Dendritic cell treated with granulocyte-macrophage colony-stimulating factor and Interleukin-4, amounts not matched to agents 40 ng/mL and 50 ng/mL, for 4 days (primary cell): ENCODE data around the gene GADD45B.
A peak's percentile ranks its signal among the peaks of the same experiment; 100 is the strongest.
"Not testable (repeated sequence)": the region's sequence is repeated elsewhere in the genome, so short reads cannot be mapped to it uniquely, and the experiment has no call there.

Experiments
- H3K27ac Mint-ChIP-seq: one replicate; pipeline ENCODE4 v1.8.0; 2022; ENCODE audit warnings: mild to moderate bottlenecking, mixed read lengths
- H3K27me3 Mint-ChIP-seq: one replicate; pipeline ENCODE4 v1.8.0; 2022; ENCODE audit warnings: mild to moderate bottlenecking, mixed read lengths
- H3K36me3 Mint-ChIP-seq: one replicate; pipeline ENCODE4 v1.8.0; 2022; ENCODE audit warnings: low read depth, mixed read lengths
- H3K4me1 Mint-ChIP-seq: one replicate; pipeline ENCODE4 v1.8.0; 2022; ENCODE audit warnings: low read depth, mixed read lengths
- H3K4me3 Mint-ChIP-seq: one replicate; pipeline ENCODE4 v1.8.0; 2022; ENCODE audit warnings: mild to moderate bottlenecking, moderate library complexity, mixed read lengths
- H3K9me3 Mint-ChIP-seq: one replicate; pipeline ENCODE4 v1.8.0; 2022; ENCODE audit warnings: mixed read lengths
- intact Hi-C: fragments of 100-400 bp; cut with micrococcal nuclease; formaldehyde crosslinking; loops from one replicate; pipeline ENCODE4 v1.15.0; 2022

The GADD45B gene

GRCh38 chr19:2469102-2469914 lies 6.6 kb upstream of the GADD45B start:
- intact Hi-C loops = no loop called here
- Mint-ChIP-seq H3K4me1 (peaks cover 9% of the 10 kb centered on the region), H3K9me3 (no peaks in the 10 kb centered on the region), H3K4me3 (no peak overlapping the region), H3K27ac (no peak overlapping the region), H3K36me3 (no peaks in the 10 kb centered on the region), H3K27me3 (peaks cover 12% of the 10 kb centered on the region)

- Mint-ChIP-seq H3K27me3 (peaks cover 12% of the 10 kb centered on the region), H3K4me1 (peaks cover 10% of the 10 kb centered on the region)
- H3K36me3 Mint-ChIP-seq, H3K27ac Mint-ChIP-seq, H3K4me3 Mint-ChIP-seq, intact Hi-C loops, H3K9me3 Mint-ChIP-seq: not testable (repeated sequence)
These were observed 6.1 kb upstream of the GADD45B start for GRCh38 chr19:2469915-2470200.

GRCh38 chr19:2474232-2475017 lies 1.5 kb upstream of the GADD45B start:
- H3K27me3 Mint-ChIP-seq = peaks cover 10% of the 10 kb centered on the region
- H3K27ac Mint-ChIP-seq = peak overlapping the region; percentile 95
- intact Hi-C loops = loop anchor here (1.0 to 5.0 kb wide), 4 partner anchors 78 to 158 kb away; no protein-coding TSS in a partner anchor
- H3K36me3 Mint-ChIP-seq = peaks cover 30% of the 10 kb centered on the region
- peak overlapping the region; percentile 99 for H3K4me3 Mint-ChIP-seq
- H3K4me1 Mint-ChIP-seq = peaks cover 47% of the 10 kb centered on the region
- H3K9me3 Mint-ChIP-seq = no peaks in the 10 kb centered on the region

GRCh38 chr19:2475018-2475701 lies 767 bp upstream of the GADD45B start:
- Mint-ChIP-seq H3K36me3 (peaks cover 30% of the 10 kb centered on the region), H3K27me3 (peaks cover 8% of the 10 kb centered on the region), H3K9me3 (no peaks in the 10 kb centered on the region), H3K4me3 (peak overlapping the region; percentile 99), H3K27ac (peak overlapping the region; percentile 95), H3K4me1 (peaks cover 44% of the 10 kb centered on the region)
- intact Hi-C loops = loop anchor here (2.0 to 5.0 kb wide), 3 partner anchors 78 to 157 kb away; no protein-coding TSS in a partner anchor

- Mint-ChIP-seq H3K4me1 (peaks cover 44% of the 10 kb centered on the region), H3K36me3 (peaks cover 30% of the 10 kb centered on the region), H3K27me3 (peaks cover 12% of the 10 kb centered on the region), H3K9me3 (no peaks in the 10 kb centered on the region), H3K4me3 (peak overlapping the region; percentile 99), H3K27ac (peak overlapping the region; percentile 95)
- intact Hi-C loops = loop anchor here (5.0 kb wide), 1 partner anchor 156 kb away; no protein-coding TSS in a partner anchor
These were observed 669 bp downstream of the GADD45B start for GRCh38 chr19:2476451-2477140.

- H3K4me3 Mint-ChIP-seq = peak overlapping the region; percentile 99
- peaks cover 30% of the 10 kb centered on the region for H3K36me3 Mint-ChIP-seq
- peaks cover 2% of the 10 kb centered on the region for H3K9me3 Mint-ChIP-seq
- intact Hi-C loops = loop anchor here (5.0 kb wide), 1 partner anchor 155 kb away; no protein-coding TSS in a partner anchor
- H3K27ac Mint-ChIP-seq = peak overlapping the region; percentile 95
- H3K27me3 Mint-ChIP-seq = peaks cover 14% of the 10 kb centered on the region
- H3K4me1 Mint-ChIP-seq = peaks cover 44% of the 10 kb centered on the region
These were observed 1.3 kb downstream of the GADD45B start for GRCh38 chr19:2477141-2477710.

- peaks cover 30% of the 10 kb centered on the region for H3K36me3 Mint-ChIP-seq
- H3K9me3 Mint-ChIP-seq = peaks cover 7% of the 10 kb centered on the region
- H3K27ac Mint-ChIP-seq = peak overlapping the region; percentile 95
- peak overlapping the region; percentile 99 for H3K4me3 Mint-ChIP-seq
- intact Hi-C loops = loop anchor here (2.0 to 5.0 kb wide), 2 partner anchors 17 to 155 kb away; no protein-coding TSS in a partner anchor
- H3K4me1 Mint-ChIP-seq = peaks cover 44% of the 10 kb centered on the region
- H3K27me3 Mint-ChIP-seq = peaks cover 15% of the 10 kb centered on the region
These were observed 1.8 kb downstream of the GADD45B start for GRCh38 chr19:2477732-2478191.

GRCh38 chr19:2478278-2478755 lies 2.4 kb downstream of the GADD45B start:
- Mint-ChIP-seq H3K36me3 (peaks cover 30% of the 10 kb centered on the region), H3K27ac (peak overlapping the region; percentile 95), H3K4me1 (peaks cover 44% of the 10 kb centered on the region), H3K4me3 (peak overlapping the region; percentile 99), H3K27me3 (peaks cover 14% of the 10 kb centered on the region), H3K9me3 (peaks cover 13% of the 10 kb centered on the region)
- intact Hi-C loops = loop anchor here (2.0 to 5.0 kb wide), 2 partner anchors 16 to 154 kb away; no protein-coding TSS in a partner anchor

GRCh38 chr19:2478756-2479555 lies 3.0 kb downstream of the GADD45B start:
- peak overlapping the region; percentile 95 for H3K27ac Mint-ChIP-seq
- H3K27me3 Mint-ChIP-seq = peaks cover 17% of the 10 kb centered on the region
- H3K9me3 Mint-ChIP-seq = peaks cover 16% of the 10 kb centered on the region
- peak overlapping the region; percentile 99 for H3K4me3 Mint-ChIP-seq
- peaks cover 44% of the 10 kb centered on the region for H3K4me1 Mint-ChIP-seq
- intact Hi-C loops = loop anchor here (2.0 to 5.0 kb wide), 2 partner anchors 16 to 153 kb away; no protein-coding TSS in a partner anchor
- peaks cover 30% of the 10 kb centered on the region for H3K36me3 Mint-ChIP-seq

- Mint-ChIP-seq H3K4me1 (peaks cover 44% of the 10 kb centered on the region), H3K4me3 (peak overlapping the region; percentile 99), H3K27me3 (peaks cover 17% of the 10 kb centered on the region), H3K36me3 (peaks cover 30% of the 10 kb centered on the region), H3K27ac (peak overlapping the region; percentile 95), H3K9me3 (peaks cover 16% of the 10 kb centered on the region)
- intact Hi-C loops = loop anchor here (2.0 to 5.0 kb wide), 2 partner anchors 15 to 153 kb away; no protein-coding TSS in a partner anchor
These were observed 3.7 kb downstream of the GADD45B start for GRCh38 chr19:2479556-2480194.

- peaks cover 23% of the 10 kb centered on the region for H3K36me3 Mint-ChIP-seq
- H3K4me1 Mint-ChIP-seq = peaks cover 30% of the 10 kb centered on the region
- H3K27me3 Mint-ChIP-seq = peaks cover 28% of the 10 kb centered on the region
- H3K9me3 Mint-ChIP-seq = peaks cover 16% of the 10 kb centered on the region
- intact Hi-C loops = no loop called here
- no peak overlapping the region for H3K27ac Mint-ChIP-seq
- no peak overlapping the region for H3K4me3 Mint-ChIP-seq
These were observed 5.5 kb downstream of the GADD45B start for GRCh38 chr19:2481466-2481865.
